Right atrium auricular region (tissue), 2 donors: Measurements from ENCODE around the gene XAGE2. TPM values are rescaled to one million over a fixed set of nuclear protein-coding genes. Genes with fewer than 3 reads are reported as not detected.

ENCODE experiments used
- DNase-seq: peaks from one replicate; pipeline ENCODE4 v3.0.0-alpha.2; 2019; ENCODE audit warnings: low spot score
- H3K27ac ChIP-seq, 2 donors: fragments of 200-600 bp; sonication (generic); 1 replicate in 1 of 2; 2 replicates in 1 of 2; pipeline ENCODE4 v1.5.1; 2016 to 2019
- H3K27me3 ChIP-seq, 2 donors: fragments of 200-600 bp; sonication (generic); one replicate each; pipeline versions ENCODE4 v1.5.1 to v1.6.0; 2017 to 2019
- H3K36me3 ChIP-seq: fragments of 200-600 bp; sonication (generic); one replicate; pipeline ENCODE4 v1.5.1; 2016
- H3K4me1 ChIP-seq, 2 donors: fragments of 200-600 bp; sonication (generic); one replicate each; pipeline versions ENCODE4 v1.5.1 to v1.6.0; 2017 to 2019
- H3K4me3 ChIP-seq, 2 donors: fragments of 200-600 bp; sonication (generic); 1 replicate in 1 of 2; 2 replicates in 1 of 2; pipeline ENCODE4 v1.5.1; 2017 to 2019; ENCODE audit warnings: mild to moderate bottlenecking in 1 of 2, moderate library complexity in 1 of 2
- H3K9me3 ChIP-seq, 2 donors: fragments of 200-600 bp; sonication (generic); one replicate each; pipeline ENCODE4 v1.5.1; 2019
- total RNA-seq, 2 donors: library from RNA; depleted of rRNA; stranded (reverse); fragments of >200 nt; gene quantifications; one replicate each; pipeline ENCODE4 v1.1.0, GENCODE V29; 2016
- TF ChIP-seq, protein P1 (sequence below), 2 donors: fragments of 200-600 bp; sonication (generic); IDR thresholded peaks; one replicate each; pipeline ENCODE4 v1.5.1; 2019; ENCODE audit warnings: antibody characterized with exemption in 2 of 2

The XAGE2 gene
- total RNA-seq, 2 donors from 2014 or later = not detected

DNA sequence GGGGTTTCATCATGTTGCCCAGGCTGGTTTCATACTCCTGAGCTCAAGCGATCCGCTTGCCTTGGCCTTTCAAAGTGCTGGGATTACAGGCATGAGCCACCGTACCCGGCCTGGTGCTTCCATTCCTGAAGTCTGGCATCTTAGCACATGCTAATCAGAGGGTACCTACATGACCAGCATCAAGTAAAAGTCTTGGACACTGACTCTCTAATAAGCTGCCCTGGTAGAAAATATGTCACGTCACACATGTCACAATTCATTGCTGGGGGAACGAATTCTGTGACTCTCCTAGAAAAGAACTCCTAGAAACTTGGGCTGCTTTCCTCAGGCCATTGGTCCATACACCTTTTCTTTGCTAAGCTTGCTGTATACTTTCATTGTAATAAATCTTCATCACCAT is 19.1 kb upstream of the XAGE2 start:
- TF ChIP-seq, protein P1, sequence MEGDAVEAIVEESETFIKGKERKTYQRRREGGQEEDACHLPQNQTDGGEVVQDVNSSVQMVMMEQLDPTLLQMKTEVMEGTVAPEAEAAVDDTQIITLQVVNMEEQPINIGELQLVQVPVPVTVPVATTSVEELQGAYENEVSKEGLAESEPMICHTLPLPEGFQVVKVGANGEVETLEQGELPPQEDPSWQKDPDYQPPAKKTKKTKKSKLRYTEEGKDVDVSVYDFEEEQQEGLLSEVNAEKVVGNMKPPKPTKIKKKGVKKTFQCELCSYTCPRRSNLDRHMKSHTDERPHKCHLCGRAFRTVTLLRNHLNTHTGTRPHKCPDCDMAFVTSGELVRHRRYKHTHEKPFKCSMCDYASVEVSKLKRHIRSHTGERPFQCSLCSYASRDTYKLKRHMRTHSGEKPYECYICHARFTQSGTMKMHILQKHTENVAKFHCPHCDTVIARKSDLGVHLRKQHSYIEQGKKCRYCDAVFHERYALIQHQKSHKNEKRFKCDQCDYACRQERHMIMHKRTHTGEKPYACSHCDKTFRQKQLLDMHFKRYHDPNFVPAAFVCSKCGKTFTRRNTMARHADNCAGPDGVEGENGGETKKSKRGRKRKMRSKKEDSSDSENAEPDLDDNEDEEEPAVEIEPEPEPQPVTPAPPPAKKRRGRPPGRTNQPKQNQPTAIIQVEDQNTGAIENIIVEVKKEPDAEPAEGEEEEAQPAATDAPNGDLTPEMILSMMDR (IDR thresholded peaks at IDR 0.05) = no peak

DNA sequence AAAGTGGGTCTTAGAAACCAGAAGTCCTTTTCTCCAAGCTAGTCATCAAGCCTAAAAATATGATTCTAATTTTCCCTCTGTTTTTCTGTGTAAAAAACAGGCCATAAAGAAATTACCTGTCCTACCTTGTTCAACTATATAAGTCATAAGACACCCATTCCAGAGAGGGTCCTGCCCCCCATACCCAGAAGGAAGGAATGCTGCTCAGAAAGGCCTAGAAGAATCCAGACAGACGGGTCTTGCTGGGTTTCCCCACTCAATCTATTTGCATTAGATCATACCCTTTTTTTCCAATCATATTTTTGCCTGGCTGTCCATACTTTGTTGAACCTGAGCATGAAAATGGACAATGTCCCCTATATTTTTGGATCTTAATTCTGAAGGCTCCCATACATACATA is 16.3 kb upstream of the XAGE2 start:
- DNase-seq = no peak
- H3K36me3 ChIP-seq = no peaks in the 10 kb centered on the region
- H3K4me3 ChIP-seq = no peak overlapping the region
- no peaks in the 10 kb centered on the region for H3K4me1 ChIP-seq
- H3K27me3 ChIP-seq = no peaks in the 10 kb centered on the region
- H3K27ac ChIP-seq = no peak overlapping the region
- no peaks in the 10 kb centered on the region for H3K9me3 ChIP-seq
- TF ChIP-seq, protein P1 (IDR thresholded peaks at IDR 0.05) = no peak

More for the DNA sequence above, 19.1 kb upstream of the XAGE2 start:
- H3K9me3 ChIP-seq = no peaks in the 10 kb centered on the region
- DNase-seq = no peak
- no peak overlapping the region for H3K4me3 ChIP-seq
- no peak overlapping the region for H3K27ac ChIP-seq
- H3K36me3 ChIP-seq = no peaks in the 10 kb centered on the region
- H3K27me3 ChIP-seq = no peaks in the 10 kb centered on the region
- H3K4me1 ChIP-seq = no peaks in the 10 kb centered on the region

DNA sequence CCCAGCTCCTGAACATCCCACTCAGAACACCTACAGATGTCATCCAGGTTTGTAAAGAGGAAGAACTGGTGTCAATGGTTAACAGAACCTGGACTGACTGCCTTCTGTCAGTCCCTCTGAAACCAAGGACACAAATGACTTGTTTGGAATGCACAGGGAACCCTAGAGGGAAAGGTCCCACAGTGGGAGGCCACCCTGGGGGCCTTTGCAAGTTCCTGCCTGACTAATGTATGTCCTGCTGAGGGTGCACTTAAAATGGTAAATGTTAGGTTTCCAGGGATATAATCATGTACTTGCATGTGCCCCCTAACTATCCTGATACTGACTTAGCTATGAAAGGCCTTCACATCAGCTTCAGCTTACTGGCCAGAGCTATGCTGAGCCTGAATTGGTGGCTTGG is 15.0 kb upstream of the XAGE2 start:
- Histone ChIP-seq H3K36me3 (no peaks in the 10 kb centered on the region), H3K27me3 (no peaks in the 10 kb centered on the region), H3K27ac (no peak overlapping the region), H3K4me3 (no peak overlapping the region), H3K4me1 (no peaks in the 10 kb centered on the region), H3K9me3 (no peaks in the 10 kb centered on the region)
- DNase-seq = no peak
- TF ChIP-seq, protein P1 (IDR thresholded peaks at IDR 0.05) = no peak

DNA sequence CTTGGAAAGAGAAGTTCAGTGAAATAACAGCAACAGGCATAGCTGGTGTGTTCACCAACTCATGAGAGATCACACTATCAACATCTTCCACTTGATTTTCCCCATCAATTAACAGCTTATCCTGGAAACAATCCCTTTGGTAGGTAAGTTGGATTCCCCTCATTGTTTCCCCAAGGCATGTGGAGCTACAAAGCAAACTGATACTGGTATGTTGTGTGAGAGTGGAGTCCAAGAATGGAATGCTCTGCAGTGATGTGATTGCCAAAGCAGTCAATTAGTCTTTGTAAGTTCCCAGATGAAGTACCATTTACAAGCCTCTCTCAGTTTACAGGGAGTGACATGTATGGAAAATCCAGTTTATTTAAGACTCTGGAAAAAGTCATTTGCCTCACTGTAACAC is 13.7 kb upstream of the XAGE2 start:
- no peaks in the 10 kb centered on the region for H3K27me3 ChIP-seq
- DNase-seq = no peak
- no peaks in the 10 kb centered on the region for H3K9me3 ChIP-seq

DNA sequence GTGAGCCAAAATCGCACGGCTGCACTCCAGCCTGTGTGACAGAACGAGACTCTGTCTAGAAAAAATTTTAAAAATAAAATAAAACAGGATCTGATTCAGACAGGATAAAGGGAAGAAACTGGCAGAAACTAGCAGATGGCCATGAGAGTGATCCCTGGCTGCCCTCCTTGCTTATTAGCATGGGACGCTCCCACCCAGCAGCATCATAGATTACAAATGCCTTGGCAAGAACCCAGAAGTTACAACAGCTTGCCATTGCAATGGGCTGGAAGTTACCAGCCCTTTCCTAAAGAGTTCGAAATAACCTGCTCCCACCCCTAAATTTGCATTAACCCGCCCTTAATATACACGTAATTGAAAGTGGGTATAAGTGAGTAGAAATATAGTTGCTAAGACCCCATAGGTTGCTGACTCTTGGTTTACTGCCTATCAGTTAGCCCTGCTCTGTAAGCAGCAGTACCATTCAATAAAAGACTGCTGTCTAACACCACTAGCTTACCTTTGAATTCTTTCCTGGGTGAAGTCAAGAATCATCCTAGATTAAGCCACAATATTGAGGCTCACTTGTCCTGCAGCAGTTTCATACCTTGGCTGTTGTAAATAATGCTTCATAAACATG is 9.1 kb upstream of the XAGE2 start:
- Histone ChIP-seq H3K4me1 (no peaks in the 10 kb centered on the region), H3K27ac (no peak overlapping the region), H3K27me3 (no peaks in the 10 kb centered on the region), H3K36me3 (no peaks in the 10 kb centered on the region), H3K9me3 (no peaks in the 10 kb centered on the region), H3K4me3 (no peak overlapping the region)
- TF ChIP-seq, protein P1 (IDR thresholded peaks at IDR 0.05) = no peak
- no peak for DNase-seq

More for the DNA sequence above, 13.7 kb upstream of the XAGE2 start:
- H3K4me1 ChIP-seq = no peaks in the 10 kb centered on the region
- no peak overlapping the region for H3K27ac ChIP-seq
- no peaks in the 10 kb centered on the region for H3K36me3 ChIP-seq
- H3K4me3 ChIP-seq = no peak overlapping the region
- TF ChIP-seq, protein P1 (IDR thresholded peaks at IDR 0.05) = no peak

DNA sequence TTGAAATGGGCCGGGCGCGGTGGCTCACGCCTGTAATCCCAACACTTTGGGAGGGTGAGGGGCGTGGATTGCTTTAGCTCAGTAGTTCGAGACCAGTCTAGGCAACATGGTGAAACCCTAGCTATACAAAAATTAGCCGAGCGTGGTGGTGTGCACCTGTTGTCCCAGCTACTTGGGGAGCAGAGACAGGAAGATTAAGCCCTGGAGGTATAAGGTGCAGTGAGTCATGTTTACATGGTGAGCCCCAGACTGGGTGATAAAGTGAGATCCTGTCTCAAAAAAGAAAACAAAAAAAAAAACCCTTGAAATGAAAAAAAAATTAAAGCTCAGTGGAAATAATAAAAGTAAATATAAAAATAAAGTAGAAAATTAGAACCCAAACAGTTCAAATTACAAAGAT is 6.9 kb upstream of the XAGE2 start:
- no peak overlapping the region for H3K27ac ChIP-seq
- H3K27me3 ChIP-seq = no peaks in the 10 kb centered on the region
- H3K4me3 ChIP-seq = no peak overlapping the region
- H3K9me3 ChIP-seq = no peaks in the 10 kb centered on the region
- no peak for DNase-seq
- TF ChIP-seq, protein P1 (IDR thresholded peaks at IDR 0.05) = no peak
- no peaks in the 10 kb centered on the region for H3K4me1 ChIP-seq
- H3K36me3 ChIP-seq = no peaks in the 10 kb centered on the region
